T-cell (primary cell): ENCODE measurements around the gene EBP. TPM values are rescaled to one million over a fixed set of nuclear protein-coding genes. Genes with fewer than 3 reads are reported as not detected.

Experiments used
- ATAC-seq, 4 experiments: fragments of 200-7000 bp in 3 of 4; fragments of 150-1000 bp in 1 of 4; cut with Tn5 transposase; replicated peaks in 1 of 4; 1 replicate in 3 of 4; 2 replicates in 1 of 4; pipeline ENCODE4 v1.10.0; 2021; ENCODE audit warnings: moderate library complexity in 3 of 4, mild to moderate bottlenecking in 2 of 4, moderate number of reproducible peaks in 1 of 4
- CTCF ChIA-PET, 2 donors: fragments of 300-600 bp; sonication (Branson Sonifier 250); formaldehyde crosslinking; loops; one replicate each; lab custom pipeline; 2022; ENCODE audit warnings: antibody characterized with exemption in 2 of 2; lab: Charles Lee
- POLR2A ChIA-PET, 2 donors: fragments of 300-600 bp; sonication (Branson Sonifier 250); formaldehyde crosslinking; loops; one replicate each; lab custom pipeline; 2022; ENCODE audit warnings: antibody characterized with exemption in 2 of 2; lab: Charles Lee
- DNase-seq, 35 experiments: peaks; one replicate each; pipeline versions ENCODE4 v3.0.0 to v3.0.0-alpha.2; 2013 to 2023
- H3K27ac ChIP-seq: one replicate; pipeline ENCODE4 v1.5.1; 2013; ENCODE audit warnings: low read length
- H3K27me3 ChIP-seq, 2 experiments: replicated peaks in 1 of 2; 1 replicate in 1 of 2; 2 replicates in 1 of 2; pipeline versions ENCODE4 v1.6.1 to v1.7.0; 2013; ENCODE audit warnings: low read length in 1 of 2, mixed read lengths in 1 of 2; ENCODE audit not compliant: control insufficient read depth in 2 of 2, insufficient read depth in 2 of 2; ENCODE audit errors: extremely low read depth in 1 of 2
- H3K36me3 ChIP-seq, 2 donors: 1 replicate in 1 of 2; 2 replicates in 1 of 2; pipeline versions ENCODE4 v1.6.1 to v1.7.0; 2013; ENCODE audit warnings: low read length in 1 of 2; ENCODE audit not compliant: control insufficient read depth in 2 of 2, insufficient read depth in 1 of 2; ENCODE audit errors: extremely low read depth in 1 of 2
- H3K4me1 ChIP-seq, 2 experiments: 1 replicate in 1 of 2; 2 replicates in 1 of 2; pipeline versions ENCODE4 v1.6.1 to v1.7.0; 2013; ENCODE audit warnings: low read length in 2 of 2, mixed read lengths in 1 of 2; ENCODE audit not compliant: insufficient read depth in 2 of 2, control insufficient read depth in 1 of 2; ENCODE audit errors: extremely low read depth in 1 of 2
- H3K4me3 ChIP-seq, 2 donors: 1 replicate in 1 of 2; 2 replicates in 1 of 2; pipeline versions ENCODE4 v1.5.1 to v1.7.0; 2013; ENCODE audit warnings: mild to moderate bottlenecking in 2 of 2, low read length in 1 of 2, moderate library complexity in 1 of 2; ENCODE audit not compliant: control insufficient read depth in 1 of 2; ENCODE audit errors: extremely low read depth in 1 of 2
- H3K9me3 ChIP-seq: 2 replicates; pipeline ENCODE4 v1.7.0; 2013
- H3K27ac Mint-ChIP-seq, 2 donors: one replicate each; pipeline ENCODE4 v1.8.0; 2020 to 2021; ENCODE audit warnings: mild to moderate bottlenecking in 2 of 2, mixed read lengths in 2 of 2
- H3K27me3 Mint-ChIP-seq, 2 donors: one replicate each; pipeline ENCODE4 v1.8.0; 2021 to 2022; ENCODE audit warnings: mixed read lengths in 2 of 2
- H3K36me3 Mint-ChIP-seq: one replicate; pipeline ENCODE4 v1.8.0; 2021; ENCODE audit warnings: mixed read lengths
- H3K4me1 Mint-ChIP-seq, 3 donors: one replicate each; pipeline ENCODE4 v1.8.0; 2020 to 2022; ENCODE audit warnings: mixed read lengths in 3 of 3, mild to moderate bottlenecking in 1 of 3
- H3K4me3 Mint-ChIP-seq, 3 donors: one replicate each; pipeline ENCODE4 v1.8.0; 2020 to 2022; ENCODE audit warnings: mild to moderate bottlenecking in 3 of 3, mixed read lengths in 3 of 3, moderate library complexity in 3 of 3
- H3K9me3 Mint-ChIP-seq, 3 donors: one replicate each; pipeline ENCODE4 v1.8.0; 2020 to 2022; ENCODE audit warnings: mixed read lengths in 3 of 3
- WGBS: methylation state at CpG from one replicate; pipeline ENCODE4 v1.1.5; 2013; ENCODE audit warnings: missing lambda C conversion rate; ENCODE audit not compliant: insufficient coverage; 5-methylcytosine and 5-hydroxymethylcytosine counted together
- total RNA-seq, 35 experiments: library from RNA in 6 of 35; stranded (reverse) in 6 of 35; fragments of 120-200 nt in 1 of 35; gene quantifications; one replicate each; pipeline versions ENCODE4 v1.2.1 to v1.2.4 and lab custom pipeline; 2013 to 2026

Gene EBP
- total RNA-seq, 5 donors from 2014 or later (not counting 1 experiment from before 2014, with no cell fraction given), result 41.1 to 60.4 (median 46.1) TPM

GRCh38 chrX:48560681-48561080 lies 39.1 kb downstream of the EBP start:
- Mint-ChIP-seq H3K4me3 (no peak overlapping the region), H3K27me3 (no peaks in the 10 kb centered on the region), H3K36me3 (peaks cover 19% of the 10 kb centered on the region), H3K27ac (no peak overlapping the region), H3K4me1 (no peaks in the 10 kb centered on the region), H3K9me3 (no peaks in the 10 kb centered on the region)
- CTCF ChIA-PET, result no interaction called here
- no peak overlapping the region for H3K27ac ChIP-seq
- H3K4me3 ChIP-seq, result no peak overlapping the region
- no peaks in the 10 kb centered on the region for H3K27me3 ChIP-seq
- H3K36me3 ChIP-seq, result peaks cover 7 to 33% of the 10 kb centered on the region in 2 donors
- 100% methylated on average over 1 of the region's 12 CpGs for WGBS
- no peak for ATAC-seq
- POLR2A ChIA-PET, result interaction anchor here in 1 of 2 donors (0.6 kb wide), 1 partner anchor 102 kb away, joined by 4 read pairs; no protein-coding TSS in a partner anchor
- no peaks in the 10 kb centered on the region for H3K9me3 ChIP-seq
- DNase-seq, result no peak
- no peaks in the 10 kb centered on the region for H3K4me1 ChIP-seq

- Mint-ChIP-seq H3K36me3 (peaks cover 2% of the 10 kb centered on the region), H3K27me3 (no peaks in the 10 kb centered on the region), H3K27ac (no peak overlapping the region), H3K9me3 (no peaks in the 10 kb centered on the region), H3K4me1 (peaks cover 4 to 12% (median 8%) of the 10 kb centered on the region in 3 donors), H3K4me3 (no peak overlapping the region)
- ATAC-seq (no peak), DNase-seq (no peak)
- no peaks in the 10 kb centered on the region for H3K9me3 ChIP-seq
- ChIA-PET CTCF (no interaction called here), POLR2A (no interaction called here)
- H3K36me3 ChIP-seq, result no peaks in the 10 kb centered on the region
- H3K27me3 ChIP-seq, result no peaks in the 10 kb centered on the region
- no peak overlapping the region for H3K27ac ChIP-seq
- peaks cover 0 to 9% of the 10 kb centered on the region in 2 experiments for H3K4me1 ChIP-seq
- no CpG with 5 or more reads among the region's 1 CpG for WGBS
- no peak overlapping the region for H3K4me3 ChIP-seq
These were observed 48.4 kb downstream of the EBP start for GRCh38 chrX:48569958-48570357.

DNA sequence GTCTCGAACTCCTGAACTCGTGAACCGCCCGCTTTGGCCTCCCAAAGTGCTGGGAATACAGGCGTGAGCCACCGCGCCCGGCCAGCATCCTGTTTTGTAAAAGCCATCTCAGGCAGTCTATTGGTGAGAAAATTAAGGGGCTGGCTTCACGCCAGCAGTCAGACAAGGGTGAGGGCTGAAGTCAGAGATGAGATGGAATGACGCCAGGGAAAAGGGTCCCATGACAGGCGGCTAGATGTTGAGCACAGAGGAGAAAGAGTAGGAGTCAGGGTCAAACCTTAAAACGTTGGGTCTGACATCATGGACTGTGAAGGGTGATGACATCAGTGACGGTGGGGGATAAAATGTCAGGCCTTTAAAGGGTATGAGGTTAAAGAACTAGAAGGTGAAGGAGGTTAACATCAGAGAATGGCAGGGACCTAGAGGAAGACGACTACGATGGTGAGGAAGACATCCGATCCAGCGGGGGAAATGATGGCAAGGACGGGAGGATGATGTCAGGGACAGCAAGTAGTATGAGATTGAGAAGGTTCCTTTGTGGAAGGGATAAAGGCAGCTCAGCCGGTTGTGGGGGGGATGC lies 52.2 kb downstream of the EBP start:
- WGBS, result 23% methylated on average over 7 of the region's 19 CpGs
- peaks cover 7 to 32% of the 10 kb centered on the region in 2 donors for H3K36me3 ChIP-seq
- peak overlapping the region; percentile 97 to 99 (median 98) for H3K4me3 Mint-ChIP-seq
- H3K36me3 Mint-ChIP-seq, result peaks cover 9% of the 10 kb centered on the region
- H3K4me1 Mint-ChIP-seq, result peaks cover 20 to 32% (median 23%) of the 10 kb centered on the region in 3 donors
- ATAC-seq (no peak), DNase-seq (peak in 30 of 35 experiments; percentile 6 to 64 (median 32))
- CTCF ChIA-PET, result interaction anchor here (0.6 to 2.0 kb wide), 6 partner anchors 25 to 1309 kb away, joined by 3 to 7 read pairs (median 4); partner anchors contain the start of genes HDAC6 (in 1 of the 2) and TBC1D25 (in 1 of the 2)
- peak overlapping the region; percentile 97 for H3K27ac ChIP-seq
- POLR2A ChIA-PET, result interaction anchor here (0.5 to 1.7 kb wide), 5 partner anchors 34 to 1060 kb away, joined by 3 to 7 read pairs (median 5); partner anchors contain the start of gene TBC1D25 (in 1 of the 2)
- no peaks in the 10 kb centered on the region for H3K27me3 ChIP-seq
- peaks cover 7 to 24% of the 10 kb centered on the region in 2 experiments for H3K4me1 ChIP-seq
- no peaks in the 10 kb centered on the region for H3K9me3 ChIP-seq
- peak overlapping the region in 1 of 2 donors; percentile 78 for H3K4me3 ChIP-seq
- peak overlapping the region; percentile 99 to 100 for H3K27ac Mint-ChIP-seq
- no peaks in the 10 kb centered on the region for H3K9me3 Mint-ChIP-seq
- H3K27me3 Mint-ChIP-seq, result no peaks in the 10 kb centered on the region

DNA sequence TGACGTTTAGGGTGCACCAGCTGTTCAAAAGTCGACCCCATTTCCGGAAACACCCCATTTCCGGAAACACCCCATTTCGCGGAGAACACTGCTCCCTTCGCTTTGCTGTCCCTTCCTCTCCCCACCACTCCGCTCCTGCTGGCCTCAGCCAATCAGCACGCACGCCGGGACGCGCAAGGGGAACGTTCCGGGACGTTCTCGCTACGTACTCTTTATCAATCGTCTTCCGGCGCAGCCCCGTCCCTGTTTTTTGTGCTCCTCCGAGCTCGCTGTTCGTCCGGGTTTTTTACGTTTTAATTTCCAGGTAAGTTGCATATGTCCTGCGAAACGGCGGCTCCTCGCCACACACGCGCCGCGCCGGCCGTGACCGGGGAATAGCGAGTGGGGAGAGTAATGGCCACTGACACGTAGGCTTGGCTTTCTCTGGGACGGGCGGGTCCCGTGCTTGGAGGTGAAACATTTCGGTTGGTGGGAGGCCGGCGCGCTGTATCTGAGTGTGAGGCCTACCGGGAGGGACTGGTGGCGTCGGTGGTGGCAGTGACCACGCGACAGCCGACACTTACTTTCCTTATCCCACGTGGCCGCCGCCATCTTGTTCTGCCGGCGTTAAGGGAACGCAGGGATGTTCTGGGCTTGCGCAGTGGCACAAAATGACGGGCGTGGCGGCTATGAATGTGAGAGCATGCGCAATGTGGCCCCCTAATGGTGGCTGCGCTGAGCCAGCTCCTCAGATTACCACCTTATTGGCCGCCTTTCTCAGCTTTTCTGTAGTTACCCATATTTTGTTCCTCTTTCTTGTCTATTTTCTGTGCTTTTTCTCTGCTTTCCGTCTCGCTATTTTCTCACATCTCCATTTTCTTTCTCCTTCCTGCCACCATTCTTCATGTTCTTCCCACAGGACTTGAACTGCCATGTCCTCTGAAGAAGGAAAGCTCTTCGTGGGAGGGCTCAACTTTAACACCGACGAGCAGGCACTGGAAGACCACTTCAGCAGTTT lies 53.0 kb downstream of the EBP start, which contains the start of gene RBM3:
Gene RBM3, plus strand, starts transcription at position 215 of the 997 bp plus-strand sequence. Its CDS starts 697 bp downstream, at position 912.
- ChIA-PET POLR2A (interaction anchor here (0.5 to 1.7 kb wide), 5 partner anchors 25 to 1061 kb away, joined by 3 to 7 read pairs (median 5); partner anchors contain the start of gene TBC1D25 (in 1 of the 2)), CTCF (interaction anchor here (0.6 to 2.0 kb wide), 6 partner anchors 24 to 612 kb away, joined by 3 to 7 read pairs (median 4); partner anchors contain the start of genes HDAC6 (in 1 of the 2) and TBC1D25 (in 1 of the 2))
- Histone ChIP-seq H3K9me3 (no peaks in the 10 kb centered on the region), H3K36me3 (peaks cover 7 to 39% of the 10 kb centered on the region in 2 donors), H3K4me3 (peak within 1 kb of the TSS; percentile 69 to 78), H3K4me1 (peaks cover 7 to 24% of the 10 kb centered on the region in 2 experiments), H3K27me3 (no peaks in the 10 kb centered on the region), H3K27ac (peak within 1 kb of the TSS; percentile 97)
- no peaks in the 10 kb centered on the region for H3K9me3 Mint-ChIP-seq
- no peaks in the 10 kb centered on the region for H3K27me3 Mint-ChIP-seq
- H3K4me3 Mint-ChIP-seq, result peak within 1 kb of the TSS; percentile 97 to 99 (median 98)
- peaks cover 12% of the 10 kb centered on the region for H3K36me3 Mint-ChIP-seq
- peaks cover 20 to 34% (median 23%) of the 10 kb centered on the region in 3 donors for H3K4me1 Mint-ChIP-seq
- WGBS, result under 1% methylated on average over 54 of the region's 71 CpGs
- DNase-seq (peak; percentile 79 to 95 (median 93)), ATAC-seq (peak; percentile 96 to 98 (median 96))
- peak within 1 kb of the TSS; percentile 99 to 100 for H3K27ac Mint-ChIP-seq

- Mint-ChIP-seq H3K36me3 (peaks cover 16% of the 10 kb centered on the region), H3K27ac (peak overlapping the region in 1 of 2 donors; percentile 48), H3K4me1 (peaks cover 20 to 34% (median 23%) of the 10 kb centered on the region in 3 donors), H3K9me3 (no peaks in the 10 kb centered on the region), H3K27me3 (no peaks in the 10 kb centered on the region), H3K4me3 (peak overlapping the region; percentile 97 to 99 (median 98))
- WGBS, result 66% methylated on average over 11 of the region's 13 CpGs
- no peak for DNase-seq
- no peaks in the 10 kb centered on the region for H3K27me3 ChIP-seq
- POLR2A ChIA-PET, result no interaction called here
- H3K27ac ChIP-seq, result peak overlapping the region; percentile 97
- no peak for ATAC-seq
- H3K36me3 ChIP-seq, result peaks cover 7 to 39% of the 10 kb centered on the region in 2 donors
- no peaks in the 10 kb centered on the region for H3K9me3 ChIP-seq
- peak overlapping the region in 1 of 2 donors; percentile 78 for H3K4me3 ChIP-seq
- H3K4me1 ChIP-seq, result peaks cover 7 to 24% of the 10 kb centered on the region in 2 experiments
- CTCF ChIA-PET, result interaction anchor here in 1 of 2 donors (2.0 kb wide), 1 partner anchor 37 kb away, joined by 7 read pairs; the partner anchor contains the start of gene TBC1D25
These were observed 54.0 kb downstream of the EBP start for GRCh38 chrX:48575642-48576041.
